PC-3 (cell line): ENCODE data around the gene ACP7. TPM values are rescaled to one million over a fixed set of nuclear protein-coding genes. Genes with fewer than 3 reads are reported as not detected.

ENCODE experiments used
- ATAC-seq: fragments of 200-7000 bp; cut with Tn5 transposase; 2 replicates; pipeline ENCODE4 v1.9.1; 2020; ENCODE audit warnings: mild to moderate bottlenecking, moderate library complexity
- BruUV-seq: library from RNA; stranded (reverse); fragments of 400-500 nt; replicated peaks from 2 replicates; lab custom pipeline; 2021; lab: Mats Ljungman, UMichigan
- CTCF ChIA-PET: fragments of 300-600 bp; sonication (Branson Sonifier 250); formaldehyde crosslinking; loops from one replicate; lab custom pipeline; 2022; ENCODE audit warnings: antibody characterized with exemption; lab: Charles Lee
- POLR2A ChIA-PET: fragments of 300-600 bp; sonication (Branson Sonifier 250); formaldehyde crosslinking; loops from one replicate; lab custom pipeline; 2022; ENCODE audit warnings: antibody characterized with exemption; ENCODE audit not compliant: unreplicated experiment; lab: Charles Lee
- DNase-seq: peaks from one replicate; pipeline ENCODE4 v3.0.0-alpha.2; 2015
- H2AFZ ChIP-seq: fragments of 300-600 bp; sonication (generic); 2 replicates; pipeline ENCODE4 v1.6.0; 2016; ENCODE audit warnings: antibody characterized with exemption, low read length
- H3F3A ChIP-seq: fragments of 300-600 bp; sonication (generic); one replicate; pipeline ENCODE4 v1.6.0; 2017; ENCODE audit warnings: antibody characterized with exemption, low read length, control low read depth, mild to moderate bottlenecking; ENCODE audit not compliant: unreplicated experiment
- H3K27ac ChIP-seq: fragments of 300-600 bp; sonication (generic); 2 replicates; pipeline ENCODE4 v1.5.1; 2016; ENCODE audit warnings: mild to moderate bottlenecking, low read length
- H3K27me3 ChIP-seq: fragments of 300-600 bp; sonication (generic); 2 replicates; pipeline ENCODE4 v1.6.1; 2016; ENCODE audit warnings: low read length, mixed read lengths
- H3K36me3 ChIP-seq: fragments of 300-600 bp; sonication (generic); 2 replicates; pipeline ENCODE4 v1.6.1; 2016; ENCODE audit warnings: low read depth, mixed run types, low read length, mixed read lengths
- H3K4me1 ChIP-seq: fragments of 300-600 bp; sonication (generic); 2 replicates; pipeline ENCODE4 v1.5.1; 2016; ENCODE audit warnings: low read length; ENCODE audit not compliant: insufficient read depth
- H3K4me2 ChIP-seq: fragments of 300-600 bp; sonication (generic); 2 replicates; pipeline ENCODE4 v1.6.0; 2016; ENCODE audit warnings: low read length
- H3K4me3 ChIP-seq: fragments of 300-600 bp; sonication (generic); 2 replicates; pipeline ENCODE4 v1.5.1; 2016; ENCODE audit warnings: mild to moderate bottlenecking, low read length, mixed read lengths
- H3K79me2 ChIP-seq: fragments of 300-600 bp; sonication (generic); 2 replicates; pipeline ENCODE4 v1.6.1; 2017; ENCODE audit warnings: low read length, mixed read lengths
- H3K9ac ChIP-seq: fragments of 300-600 bp; sonication (generic); 2 replicates; pipeline ENCODE4 v1.6.0; 2016; ENCODE audit warnings: mild to moderate bottlenecking, low read length
- H3K9me2 ChIP-seq: fragments of 300-600 bp; sonication (generic); replicated peaks from 2 replicates; pipeline ENCODE4 v1.6.1; 2016; ENCODE audit warnings: mixed run types, low read length, mixed read lengths
- H3K9me3 ChIP-seq: fragments of 300-600 bp; sonication (generic); 2 replicates; pipeline ENCODE4 v1.6.1; 2016; ENCODE audit warnings: low read length, mixed read lengths
- H4K20me1 ChIP-seq: fragments of 300-600 bp; sonication (generic); 2 replicates; pipeline ENCODE4 v1.6.1; 2016; ENCODE audit warnings: low read length, mixed read lengths
- EZH2 ChIP-seq: fragments of 300-600 bp; sonication (generic); IDR thresholded peaks from one replicate; pipeline ENCODE4 v1.6.1; 2017; ENCODE audit warnings: antibody characterized with exemption, mild to moderate bottlenecking, low read length; ENCODE audit not compliant: unreplicated experiment
- EZH2phosphoT487 ChIP-seq: fragments of 300-600 bp; sonication (generic); IDR thresholded peaks from 2 replicates; pipeline ENCODE4 v1.6.1; 2018; ENCODE audit warnings: mild to moderate bottlenecking, antibody characterized with exemption, low read length, borderline replicate concordance
- intact Hi-C: fragments of 100-400 bp; cut with micrococcal nuclease; formaldehyde crosslinking; loops from 2 replicates; pipeline ENCODE4 v1.9.0; 2023
- total RNA-seq: library from RNA; depleted of rRNA; stranded (reverse); fragments of >200 nt; gene quantifications from 2 replicates; pipeline ENCODE4 v1.2.3, GENCODE V29; 2014
- TF ChIP-seq, protein P1 (sequence below): fragments of 300-600 bp; sonication (generic); conservative IDR thresholded peaks from 2 replicates; pipeline ENCODE4 v1.5.1; 2017; ENCODE audit warnings: antibody characterized with exemption, low read depth, mild to moderate bottlenecking, low read length

The ACP7 gene
- total RNA-seq, 1 experiment from 2014 or later: 5.0 TPM

DNA sequence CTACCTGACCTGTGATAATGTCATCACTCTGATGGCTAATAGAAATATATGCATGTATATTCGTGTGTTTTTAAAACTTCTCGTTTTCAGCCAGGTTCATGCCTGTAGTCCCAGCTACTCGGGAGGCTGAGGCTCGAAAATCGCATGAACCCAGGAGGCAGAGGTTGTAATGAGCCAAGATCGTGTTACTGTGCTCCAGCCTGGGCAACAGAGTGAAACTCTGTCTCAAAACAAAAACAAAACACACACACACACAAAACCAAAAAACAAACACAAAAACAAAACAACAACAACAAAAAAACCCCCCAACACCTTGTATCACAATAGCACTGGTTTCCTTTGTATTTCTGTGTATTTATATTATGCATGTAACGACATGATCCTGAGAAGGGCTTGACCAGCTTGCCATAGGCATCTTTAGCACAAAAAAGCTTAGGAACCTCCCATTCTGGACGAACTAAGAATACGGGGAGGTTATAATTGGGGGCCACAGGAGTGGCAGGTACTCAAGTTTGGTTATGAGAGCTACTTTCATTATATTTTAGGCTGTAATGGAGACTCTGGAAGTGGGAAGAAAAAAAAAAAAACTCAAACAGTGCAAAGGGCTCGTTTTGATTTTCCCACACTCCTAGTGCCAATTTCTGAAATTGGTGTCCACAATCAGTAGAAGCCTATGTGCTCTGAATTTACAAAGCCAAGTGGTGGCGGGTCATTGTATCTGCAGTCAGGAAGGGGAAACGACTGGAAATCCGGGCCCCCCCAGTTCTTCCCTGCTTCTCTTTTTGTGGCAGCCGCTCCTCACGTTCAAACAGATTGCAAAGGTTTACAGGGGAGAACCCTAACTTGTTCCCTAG, 1.2 kb upstream of the ACP7 start:
- peak overlapping the region; percentile 78 for H3K9ac ChIP-seq
- H3K9me2 ChIP-seq: no peaks in the 10 kb centered on the region
- peak overlapping the region; percentile 90 for H3K4me2 ChIP-seq
- intact Hi-C loops: no loop called here
- H2AFZ ChIP-seq: peak overlapping the region; percentile 76
- H3K79me2 ChIP-seq: peaks cover 25% of the 10 kb centered on the region
- peak overlapping the region; percentile 56 for H3K27ac ChIP-seq
- CTCF ChIA-PET: interaction anchor here (0.6 to 0.7 kb wide), 2 partner anchors 25 to 356 kb away, joined by 3 to 4 read pairs; no protein-coding TSS in a partner anchor
- no peak for TF ChIP-seq EZH2
- TF ChIP-seq, protein P1, sequence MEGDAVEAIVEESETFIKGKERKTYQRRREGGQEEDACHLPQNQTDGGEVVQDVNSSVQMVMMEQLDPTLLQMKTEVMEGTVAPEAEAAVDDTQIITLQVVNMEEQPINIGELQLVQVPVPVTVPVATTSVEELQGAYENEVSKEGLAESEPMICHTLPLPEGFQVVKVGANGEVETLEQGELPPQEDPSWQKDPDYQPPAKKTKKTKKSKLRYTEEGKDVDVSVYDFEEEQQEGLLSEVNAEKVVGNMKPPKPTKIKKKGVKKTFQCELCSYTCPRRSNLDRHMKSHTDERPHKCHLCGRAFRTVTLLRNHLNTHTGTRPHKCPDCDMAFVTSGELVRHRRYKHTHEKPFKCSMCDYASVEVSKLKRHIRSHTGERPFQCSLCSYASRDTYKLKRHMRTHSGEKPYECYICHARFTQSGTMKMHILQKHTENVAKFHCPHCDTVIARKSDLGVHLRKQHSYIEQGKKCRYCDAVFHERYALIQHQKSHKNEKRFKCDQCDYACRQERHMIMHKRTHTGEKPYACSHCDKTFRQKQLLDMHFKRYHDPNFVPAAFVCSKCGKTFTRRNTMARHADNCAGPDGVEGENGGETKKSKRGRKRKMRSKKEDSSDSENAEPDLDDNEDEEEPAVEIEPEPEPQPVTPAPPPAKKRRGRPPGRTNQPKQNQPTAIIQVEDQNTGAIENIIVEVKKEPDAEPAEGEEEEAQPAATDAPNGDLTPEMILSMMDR: no peak
- no peak for TF ChIP-seq EZH2phosphoT487
- peaks cover 24% of the 10 kb centered on the region for H3K4me1 ChIP-seq
- peaks cover 4% of the 10 kb centered on the region for H3F3A ChIP-seq
- peak overlapping the region; percentile 93 for H3K4me3 ChIP-seq
- no peaks in the 10 kb centered on the region for H4K20me1 ChIP-seq
- ATAC-seq (peak; percentile 6; the same call in 1 of the 2 replicates), DNase-seq (peak; percentile 19)
- H3K27me3 ChIP-seq: no peaks in the 10 kb centered on the region
- POLR2A ChIA-PET: interaction anchor here (0.6 kb wide), 1 partner anchor 183 kb away, joined by 6 read pairs; the partner anchor contains the start of gene NFKBIB
- no peaks in the 10 kb centered on the region for H3K36me3 ChIP-seq
- BruUV-seq: no TSS peak
- no peaks in the 10 kb centered on the region for H3K9me3 ChIP-seq

DNA sequence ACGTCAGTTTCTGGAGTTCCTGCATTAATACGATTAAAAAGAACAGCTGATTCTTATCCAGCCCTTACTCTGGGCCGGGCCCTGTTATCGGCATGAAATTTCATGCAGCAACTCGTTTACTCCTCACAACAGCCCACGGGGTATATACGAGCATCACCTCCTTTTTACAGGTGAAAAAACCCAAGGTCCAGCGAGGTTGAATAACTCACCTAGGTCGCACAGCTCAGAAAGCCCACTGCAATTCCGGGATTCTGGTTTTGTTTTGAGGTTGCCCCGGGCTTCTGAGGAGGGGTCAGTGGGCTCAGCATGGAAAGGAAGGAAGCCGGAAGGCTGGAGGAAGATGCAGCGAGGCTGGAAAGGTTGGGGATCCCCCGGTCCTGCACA, 577 bp upstream of the ACP7 start:
- Histone ChIP-seq H3K36me3 (no peaks in the 10 kb centered on the region), H3K9me3 (no peaks in the 10 kb centered on the region), H3K4me2 (peak overlapping the region; percentile 90), H3K79me2 (peaks cover 25% of the 10 kb centered on the region), H2AFZ (peak overlapping the region; percentile 76), H3K9ac (peak overlapping the region; percentile 78), H3K4me3 (peak overlapping the region; percentile 93), H3F3A (peaks cover 4% of the 10 kb centered on the region), H3K27ac (peak overlapping the region; percentile 56), H4K20me1 (no peaks in the 10 kb centered on the region), H3K4me1 (peaks cover 20% of the 10 kb centered on the region), H3K9me2 (no peaks in the 10 kb centered on the region), H3K27me3 (no peaks in the 10 kb centered on the region)
- BruUV-seq: TSS peak; percentile 73
- ChIA-PET CTCF (interaction anchor here (0.7 kb wide), 1 partner anchor 246 kb away, joined by 3 read pairs; no protein-coding TSS in a partner anchor), POLR2A (no interaction called here)
- TF ChIP-seq EZH2phosphoT487 (no peak), EZH2 (no peak)
- TF ChIP-seq, protein P1: no peak
- DNase-seq (no peak), ATAC-seq (peak; percentile 4; the same call in 1 of the 2 replicates)
- intact Hi-C loops: no loop called here
